CD14-positive monocyte (primary cell): ENCODE data around the gene MYL3. TPM values are rescaled to one million over a fixed set of nuclear protein-coding genes. Genes with fewer than 3 reads are reported as not detected.

ENCODE experiments used
- DNase-seq, 3 donors: peaks; one replicate each; pipeline ENCODE4 v3.0.0-alpha.2; 2011 to 2022
- H2AFZ ChIP-seq: 2 replicates; pipeline ENCODE4 v1.6.0; 2012; ENCODE audit warnings: mild to moderate bottlenecking, low read depth, low read length, inconsistent platforms; ENCODE audit not compliant: insufficient read depth, poor library complexity, severe bottlenecking
- H3K27ac ChIP-seq, 2 donors: 1 replicate in 1 of 2; 2 replicates in 1 of 2; pipeline ENCODE4 v1.5.1; 2012 to 2013; ENCODE audit warnings: low read length in 2 of 2, control low read depth in 1 of 2, inconsistent platforms in 1 of 2, low read depth in 1 of 2, mild to moderate bottlenecking in 1 of 2
- H3K27me3 ChIP-seq, 2 donors: one replicate each; pipeline versions ENCODE4 v1.6.0 to v1.6.1; 2011 to 2013; ENCODE audit warnings: low read length in 2 of 2; ENCODE audit not compliant: control insufficient read depth in 2 of 2, insufficient read depth in 2 of 2
- H3K36me3 ChIP-seq, 2 donors: replicated peaks in 1 of 2; 1 replicate in 1 of 2; 2 replicates in 1 of 2; pipeline versions ENCODE4 v1.5.1 to v1.6.1; 2012 to 2013; ENCODE audit warnings: low read length in 2 of 2, control low read depth in 1 of 2, inconsistent platforms in 1 of 2, mild to moderate bottlenecking in 1 of 2; ENCODE audit not compliant: insufficient read depth in 2 of 2, control insufficient read depth in 1 of 2
- H3K4me1 ChIP-seq, 2 donors: 1 replicate in 1 of 2; 2 replicates in 1 of 2; pipeline versions ENCODE4 v1.5.1 to v1.6.1; 2012 to 2013; ENCODE audit warnings: low read length in 2 of 2, control low read depth in 1 of 2, inconsistent platforms in 1 of 2, mild to moderate bottlenecking in 1 of 2, moderate library complexity in 1 of 2; ENCODE audit not compliant: insufficient read depth in 2 of 2, control insufficient read depth in 1 of 2
- H3K4me2 ChIP-seq: replicated peaks from 2 replicates; pipeline ENCODE3; 2012; ENCODE audit warnings: low read length, moderate library complexity, mild to moderate bottlenecking; ENCODE audit not compliant: poor library complexity, severe bottlenecking; ENCODE audit errors: extremely low read depth
- H3K4me3 ChIP-seq, 3 experiments: fragments of 200-600 bp in 1 of 3; sonication (generic) in 1 of 3; replicated peaks in 1 of 3; 1 replicate in 2 of 3; 2 replicates in 1 of 3; pipeline ENCODE4 v1.5.1; 2011 to 2013; ENCODE audit warnings: low read length in 3 of 3, mild to moderate bottlenecking in 3 of 3, control low read depth in 2 of 3, low read depth in 2 of 3, inconsistent platforms in 1 of 3, moderate library complexity in 1 of 3
- H3K79me2 ChIP-seq: 2 replicates; pipeline ENCODE4 v1.6.0; 2012; ENCODE audit warnings: mild to moderate bottlenecking, control low read depth, inconsistent platforms, low read length, moderate library complexity; ENCODE audit not compliant: insufficient read depth
- H3K9ac ChIP-seq: 2 replicates; pipeline ENCODE4 v1.6.0; 2017; ENCODE audit warnings: low read length, mild to moderate bottlenecking; ENCODE audit not compliant: insufficient read depth, poor library complexity, severe bottlenecking
- H3K9me3 ChIP-seq, 2 donors: replicated peaks in 1 of 2; 1 replicate in 1 of 2; 2 replicates in 1 of 2; pipeline versions ENCODE4 v1.5.1 to v1.6.1; 2012 to 2013; ENCODE audit warnings: low read length in 2 of 2, control low read depth in 1 of 2; ENCODE audit not compliant: control insufficient read depth in 1 of 2, insufficient read depth in 1 of 2
- H4K20me1 ChIP-seq: 2 replicates; pipeline ENCODE4 v1.6.0; 2012; ENCODE audit warnings: mild to moderate bottlenecking, low read length, control low read depth, moderate library complexity; ENCODE audit not compliant: insufficient read depth
- H3K27ac Mint-ChIP-seq, 7 donors: one replicate each; pipeline ENCODE4 v1.8.0; 2020; ENCODE audit warnings: mild to moderate bottlenecking in 7 of 7, mixed read lengths in 7 of 7, moderate library complexity in 6 of 7, inconsistent platforms in 2 of 7
- H3K27me3 Mint-ChIP-seq, 3 donors: one replicate each; pipeline ENCODE4 v1.8.0; 2021 to 2022; ENCODE audit warnings: low read depth in 3 of 3, mild to moderate bottlenecking in 3 of 3, mixed read lengths in 3 of 3, moderate library complexity in 3 of 3, inconsistent platforms in 1 of 3
- H3K36me3 Mint-ChIP-seq, 2 donors: one replicate each; pipeline ENCODE4 v1.8.0; 2020; ENCODE audit warnings: mixed read lengths in 2 of 2, inconsistent platforms in 1 of 2, mild to moderate bottlenecking in 1 of 2
- H3K4me1 Mint-ChIP-seq: one replicate; pipeline ENCODE4 v1.8.0; 2020; ENCODE audit warnings: mild to moderate bottlenecking, mixed read lengths
- H3K4me3 Mint-ChIP-seq, 2 donors: one replicate each; pipeline ENCODE4 v1.8.0; 2020; ENCODE audit warnings: mild to moderate bottlenecking in 2 of 2, mixed read lengths in 2 of 2, moderate library complexity in 1 of 2
- H3K9me3 Mint-ChIP-seq, 7 donors: one replicate each; pipeline ENCODE4 v1.8.0; 2020 to 2022; ENCODE audit warnings: mixed read lengths in 7 of 7, mild to moderate bottlenecking in 6 of 7, moderate library complexity in 6 of 7, inconsistent platforms in 2 of 7
- WGBS: methylation state at CpG from one replicate; pipeline ENCODE4 v1.1.5; 2013; ENCODE audit warnings: missing lambda C conversion rate; ENCODE audit not compliant: insufficient coverage; 5-methylcytosine and 5-hydroxymethylcytosine counted together
- intact Hi-C, 2 donors: fragments of 100-400 bp; cut with micrococcal nuclease; formaldehyde crosslinking; loops; one replicate each; pipeline versions ENCODE4 v1.15.0 to v1.15.1; 2023
- polyA plus RNA-seq, 3 donors: library from polyadenylated mRNA; depleted of rRNA in 1 of 3; unstranded in 2 of 3; stranded (reverse) in 1 of 3; fragments of 300-500 nt in 2 of 3; fragments of >200 nt in 1 of 3; fragmentation: Illumina TruSeq in 2 of 3; gene quantifications; 1 replicate in 2 of 3; 2 replicates in 1 of 3; pipeline ENCODE4 v1.2.3, GENCODE V29; 2012 to 2021
- TF ChIP-seq, protein P1 (sequence below): fragments of 200-600 bp; IDR thresholded peaks from one replicate; pipeline ENCODE4 v1.8.0; 2022; ENCODE audit warnings: antibody characterized with exemption, mild to moderate bottlenecking

MYL3 gene
- polyA plus RNA-seq, 3 donors: not detected

DNA sequence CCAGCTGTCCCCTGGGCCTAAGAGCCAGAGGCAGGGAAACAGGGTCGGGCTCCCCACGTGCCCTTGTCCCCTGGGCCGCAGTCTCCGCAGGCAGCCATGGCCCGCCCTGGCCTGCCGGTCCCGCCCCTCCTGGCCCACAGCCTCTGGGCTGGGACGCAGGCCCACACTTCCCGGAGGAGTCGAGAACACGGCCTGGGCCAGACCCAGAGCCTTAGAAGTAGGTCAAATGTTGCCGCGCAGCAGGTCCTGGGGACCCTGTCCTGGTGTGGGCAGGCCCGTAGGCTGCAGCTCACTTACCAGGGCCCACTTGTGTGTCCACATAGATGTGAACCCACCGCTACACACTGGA is 4.3 kb upstream of the MYL3 start:
- no peak overlapping the region for H2AFZ ChIP-seq
- peaks cover 2 to 7% (median 6%) of the 10 kb centered on the region in 3 donors for H3K27me3 Mint-ChIP-seq
- H3K27me3 ChIP-seq: no peaks in the 10 kb centered on the region
- no peak overlapping the region for H3K4me3 Mint-ChIP-seq
- WGBS: 98% methylated on average over 11 of the region's 15 CpGs
- peaks cover 14 to 16% of the 10 kb centered on the region in 2 donors for H3K4me1 ChIP-seq
- no peaks in the 10 kb centered on the region for H3K9me3 ChIP-seq
- TF ChIP-seq, protein P1, sequence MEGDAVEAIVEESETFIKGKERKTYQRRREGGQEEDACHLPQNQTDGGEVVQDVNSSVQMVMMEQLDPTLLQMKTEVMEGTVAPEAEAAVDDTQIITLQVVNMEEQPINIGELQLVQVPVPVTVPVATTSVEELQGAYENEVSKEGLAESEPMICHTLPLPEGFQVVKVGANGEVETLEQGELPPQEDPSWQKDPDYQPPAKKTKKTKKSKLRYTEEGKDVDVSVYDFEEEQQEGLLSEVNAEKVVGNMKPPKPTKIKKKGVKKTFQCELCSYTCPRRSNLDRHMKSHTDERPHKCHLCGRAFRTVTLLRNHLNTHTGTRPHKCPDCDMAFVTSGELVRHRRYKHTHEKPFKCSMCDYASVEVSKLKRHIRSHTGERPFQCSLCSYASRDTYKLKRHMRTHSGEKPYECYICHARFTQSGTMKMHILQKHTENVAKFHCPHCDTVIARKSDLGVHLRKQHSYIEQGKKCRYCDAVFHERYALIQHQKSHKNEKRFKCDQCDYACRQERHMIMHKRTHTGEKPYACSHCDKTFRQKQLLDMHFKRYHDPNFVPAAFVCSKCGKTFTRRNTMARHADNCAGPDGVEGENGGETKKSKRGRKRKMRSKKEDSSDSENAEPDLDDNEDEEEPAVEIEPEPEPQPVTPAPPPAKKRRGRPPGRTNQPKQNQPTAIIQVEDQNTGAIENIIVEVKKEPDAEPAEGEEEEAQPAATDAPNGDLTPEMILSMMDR: no peak
- H3K9me3 Mint-ChIP-seq: no peaks in the 10 kb centered on the region
- DNase-seq: no peak
- no peaks in the 10 kb centered on the region for H3K79me2 ChIP-seq
- no peaks in the 10 kb centered on the region for H3K36me3 ChIP-seq
- no peak overlapping the region for H3K27ac ChIP-seq
- no peak overlapping the region for H3K9ac ChIP-seq
- no peaks in the 10 kb centered on the region for H3K36me3 Mint-ChIP-seq
- no peak overlapping the region for H3K27ac Mint-ChIP-seq
- no peak overlapping the region for H3K4me2 ChIP-seq
- no peaks in the 10 kb centered on the region for H4K20me1 ChIP-seq
- intact Hi-C loops: loop anchor here (5.0 to 10.0 kb wide), 2 partner anchors 40 to 447 kb away; no protein-coding TSS in a partner anchor
- H3K4me3 ChIP-seq: no peak overlapping the region
- peaks cover 18% of the 10 kb centered on the region for H3K4me1 Mint-ChIP-seq

DNA sequence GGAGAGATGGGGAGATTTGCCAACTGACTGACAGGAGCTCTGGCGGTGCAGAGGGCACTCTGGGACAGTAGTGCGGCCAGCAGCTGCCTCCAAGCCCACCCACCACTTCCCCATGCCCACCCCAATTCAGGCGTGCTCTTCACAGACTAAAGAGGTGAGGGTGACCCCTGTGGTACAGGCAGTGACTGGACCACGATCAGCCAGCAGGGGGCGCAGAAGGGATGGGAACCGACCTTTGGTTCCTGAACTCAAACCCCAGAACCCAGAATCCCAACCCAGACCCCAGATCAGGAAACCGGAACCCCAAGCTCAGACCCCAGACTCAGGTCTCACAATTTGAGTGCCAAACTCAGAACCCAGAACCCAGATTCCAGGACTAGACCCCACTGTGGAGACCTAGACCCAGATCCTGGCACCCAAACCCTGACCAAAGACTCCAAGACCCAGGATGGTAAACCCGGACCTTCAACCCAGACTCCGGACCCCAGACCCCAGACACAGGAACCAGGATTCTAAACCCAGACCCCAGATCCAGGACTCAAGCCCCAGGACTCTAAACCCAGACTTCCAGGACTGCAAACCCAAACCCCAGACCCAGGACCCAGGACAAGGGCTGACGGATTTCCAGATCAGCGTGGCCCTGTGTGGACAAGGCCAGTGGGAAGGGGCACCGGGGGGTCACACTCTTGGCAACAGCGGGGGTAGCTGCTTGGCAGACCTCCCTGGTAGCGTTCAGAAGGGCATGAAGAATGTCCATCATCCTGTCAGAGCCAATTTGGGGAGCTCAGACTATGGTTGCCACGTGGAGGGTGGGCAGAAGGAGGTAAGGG is 3.7 kb upstream of the MYL3 start:
- peak; percentile 53 to 69 (median 67) for DNase-seq
- Histone ChIP-seq H3K27ac (no peak overlapping the region), H3K9ac (no peak overlapping the region), H2AFZ (no peak overlapping the region), H3K4me1 (peaks cover 14 to 16% of the 10 kb centered on the region in 2 donors), H3K27me3 (no peaks in the 10 kb centered on the region), H3K36me3 (no peaks in the 10 kb centered on the region), H3K4me3 (no peak overlapping the region), H4K20me1 (no peaks in the 10 kb centered on the region), H3K79me2 (no peaks in the 10 kb centered on the region), H3K9me3 (no peaks in the 10 kb centered on the region), H3K4me2 (no peak overlapping the region)
- TF ChIP-seq, protein P1: peak; percentile 91
- H3K27ac Mint-ChIP-seq: no peak overlapping the region
- no peaks in the 10 kb centered on the region for H3K36me3 Mint-ChIP-seq
- no peaks in the 10 kb centered on the region for H3K9me3 Mint-ChIP-seq
- intact Hi-C loops: loop anchor here (1.0 to 10.0 kb wide), 3 partner anchors 40 to 448 kb away; no protein-coding TSS in a partner anchor
- WGBS: 45% methylated on average over 13 of the region's 15 CpGs
- no peak overlapping the region for H3K4me3 Mint-ChIP-seq
- peaks cover 5 to 6% (median 6%) of the 10 kb centered on the region in 3 donors for H3K27me3 Mint-ChIP-seq
- peaks cover 18% of the 10 kb centered on the region for H3K4me1 Mint-ChIP-seq
